Vagina (tissue), 2 donors: ENCODE measurements around the gene RGS2.

Experiments used
- POLR2A ChIP-seq, 2 donors: fragments of 450-650 bp; IDR thresholded peaks; one replicate each; pipeline ENCODE4 v1.6.1; 2017; ENCODE audit warnings: antibody characterized with exemption in 2 of 2, mild to moderate bottlenecking in 2 of 2, moderate library complexity in 2 of 2
- POLR2AphosphoS5 ChIP-seq, 2 donors: sonication (generic); formaldehyde crosslinking; IDR thresholded peaks; one replicate each; pipeline ENCODE4 v1.9.0; 2017; ENCODE audit warnings: antibody characterized with exemption in 2 of 2, mild to moderate bottlenecking in 2 of 2, low read depth in 1 of 2; ENCODE audit not compliant: insufficient read depth in 1 of 2
- TF ChIP-seq, protein P1 (sequence below), 3 experiments: fragments of 450-650 bp in 2 of 3; fragments of 200-600 bp in 1 of 3; sonication (generic) in 1 of 3; IDR thresholded peaks; one replicate each; pipeline ENCODE4 v1.5.1; 2017 to 2019; ENCODE audit warnings: antibody characterized with exemption in 3 of 3, mild to moderate bottlenecking in 2 of 3, moderate library complexity in 2 of 3

DNA sequence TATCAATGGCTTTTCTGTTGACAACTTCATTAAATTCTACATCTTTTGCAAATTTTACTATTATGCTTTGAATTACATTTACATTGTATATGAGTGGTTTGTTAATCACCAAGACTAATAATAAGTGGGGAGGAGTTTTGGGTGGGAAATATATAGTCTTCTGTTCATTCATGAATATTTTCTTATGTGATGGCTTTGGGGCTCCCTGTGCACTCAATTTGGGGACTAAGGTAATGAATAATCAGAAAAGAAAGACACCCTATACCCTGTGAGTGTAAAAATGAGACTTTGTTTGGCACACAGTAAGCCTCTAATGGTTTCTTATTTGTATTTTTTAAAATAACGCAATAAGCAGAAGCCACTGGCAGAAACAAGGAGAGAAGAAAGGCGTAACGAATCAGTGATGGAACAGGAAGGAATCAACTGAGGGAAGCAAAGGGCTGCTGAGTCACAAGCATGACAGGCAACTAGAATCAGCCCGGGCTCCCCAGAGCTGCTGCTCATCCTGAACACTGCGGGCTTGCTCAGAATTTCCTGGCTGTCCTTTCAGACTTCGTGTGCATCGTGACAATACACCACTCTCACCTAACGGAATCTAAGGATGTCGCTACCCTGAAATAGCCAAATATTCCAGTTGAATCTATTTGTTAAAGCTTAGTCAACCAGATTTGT lies 20.8 kb upstream of the RGS2 start:
- TF ChIP-seq POLR2AphosphoS5 (IDR thresholded peaks at IDR 0.05; ENCODE audit: insufficient read depth in 1 of 2, low read depth in 1 of 2) = no peak
- TF ChIP-seq, protein P1, sequence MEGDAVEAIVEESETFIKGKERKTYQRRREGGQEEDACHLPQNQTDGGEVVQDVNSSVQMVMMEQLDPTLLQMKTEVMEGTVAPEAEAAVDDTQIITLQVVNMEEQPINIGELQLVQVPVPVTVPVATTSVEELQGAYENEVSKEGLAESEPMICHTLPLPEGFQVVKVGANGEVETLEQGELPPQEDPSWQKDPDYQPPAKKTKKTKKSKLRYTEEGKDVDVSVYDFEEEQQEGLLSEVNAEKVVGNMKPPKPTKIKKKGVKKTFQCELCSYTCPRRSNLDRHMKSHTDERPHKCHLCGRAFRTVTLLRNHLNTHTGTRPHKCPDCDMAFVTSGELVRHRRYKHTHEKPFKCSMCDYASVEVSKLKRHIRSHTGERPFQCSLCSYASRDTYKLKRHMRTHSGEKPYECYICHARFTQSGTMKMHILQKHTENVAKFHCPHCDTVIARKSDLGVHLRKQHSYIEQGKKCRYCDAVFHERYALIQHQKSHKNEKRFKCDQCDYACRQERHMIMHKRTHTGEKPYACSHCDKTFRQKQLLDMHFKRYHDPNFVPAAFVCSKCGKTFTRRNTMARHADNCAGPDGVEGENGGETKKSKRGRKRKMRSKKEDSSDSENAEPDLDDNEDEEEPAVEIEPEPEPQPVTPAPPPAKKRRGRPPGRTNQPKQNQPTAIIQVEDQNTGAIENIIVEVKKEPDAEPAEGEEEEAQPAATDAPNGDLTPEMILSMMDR (IDR thresholded peaks at IDR 0.05) = no peak
- TF ChIP-seq POLR2A (IDR thresholded peaks at IDR 0.05) = no peak
